WTC11 (cell line): ENCODE results near the gene PREX1. TPM values are rescaled to one million over a fixed set of nuclear protein-coding genes. Genes with fewer than 3 reads are reported as not detected.

ENCODE experiments used
- ATAC-seq: fragments of 200-7000 bp; cut with Tn5 transposase; 2 replicates; pipeline ENCODE4 v1.10.0; 2021; ENCODE audit warnings: mild to moderate bottlenecking, moderate library complexity
- CTCF ChIA-PET: fragments of 300-600 bp; sonication (Branson Sonifier 250); formaldehyde crosslinking; loops from one replicate; lab custom pipeline; 2021; ENCODE audit warnings: antibody characterized with exemption; lab: Charles Lee
- POLR2A ChIA-PET: fragments of 350-600 bp; sonication (Branson Sonifier 250); formaldehyde crosslinking; loops from one replicate; lab custom pipeline; 2021; ENCODE audit warnings: antibody characterized with exemption; lab: Charles Lee
- DNase-seq: peaks from one replicate; pipeline ENCODE4 v3.0.0; 2021; ENCODE audit warnings: low spot score
- H3K27ac Mint-ChIP-seq: 2 replicates; pipeline ENCODE4 v1.8.0; 2021; ENCODE audit warnings: mixed read lengths
- H3K27me3 Mint-ChIP-seq: 2 replicates; pipeline ENCODE4 v1.8.0; 2021; ENCODE audit warnings: low read depth, mild to moderate bottlenecking, moderate library complexity, mixed read lengths
- H3K36me3 Mint-ChIP-seq: 2 replicates; pipeline ENCODE4 v1.8.0; 2021; ENCODE audit warnings: mixed read lengths
- H3K4me1 Mint-ChIP-seq: 2 replicates; pipeline ENCODE4 v1.8.0; 2022; ENCODE audit warnings: mixed read lengths
- H3K4me3 Mint-ChIP-seq: 2 replicates; pipeline ENCODE4 v1.8.0; 2021; ENCODE audit warnings: mild to moderate bottlenecking, moderate library complexity, mixed read lengths
- H3K9me3 Mint-ChIP-seq: 2 replicates; pipeline ENCODE4 v1.8.0; 2021; ENCODE audit warnings: mixed read lengths
- ATF1 ChIP-seq: sonication (generic); formaldehyde crosslinking; IDR thresholded peaks from 2 replicates; pipeline ENCODE4 v1.8.1; 2023; ENCODE audit warnings: mild to moderate bottlenecking, moderate library complexity, missing genetic modification reagents
- CREB1 ChIP-seq: sonication (generic); formaldehyde crosslinking; IDR thresholded peaks from 2 replicates; pipeline ENCODE4 v1.8.0; 2023; ENCODE audit warnings: mild to moderate bottlenecking, missing genetic modification reagents
- CREM ChIP-seq: sonication (generic); formaldehyde crosslinking; IDR thresholded peaks from 2 replicates; pipeline ENCODE4 v1.8.1; 2022; ENCODE audit warnings: mild to moderate bottlenecking, missing genetic modification reagents, moderate library complexity
- GTF2I ChIP-seq: fragments of 250-450 bp; sonication (Bioruptor Pico); conservative IDR thresholded peaks from 2 replicates; pipeline ENCODE4 v1.4.0; 2021; ENCODE audit warnings: mild to moderate bottlenecking
- JAZF1 ChIP-seq: fragments of 250-450 bp; sonication (Bioruptor Pico); IDR thresholded peaks from 2 replicates; pipeline ENCODE4 v1.9.0; 2021; ENCODE audit warnings: moderate library complexity, mild to moderate bottlenecking, inconsistent platforms
- JUN ChIP-seq: sonication (generic); formaldehyde crosslinking; IDR thresholded peaks from 2 replicates; pipeline ENCODE4 v1.8.0; 2023; ENCODE audit warnings: mild to moderate bottlenecking, missing genetic modification reagents
- NFYB ChIP-seq: sonication (generic); formaldehyde crosslinking; conservative IDR thresholded peaks from 2 replicates; pipeline ENCODE4 v1.8.0; 2022; ENCODE audit warnings: low read depth, missing genetic modification reagents
- RELA ChIP-seq: sonication (generic); formaldehyde crosslinking; IDR thresholded peaks from 2 replicates; pipeline ENCODE4 v1.8.1; 2022; ENCODE audit warnings: missing genetic modification reagents, mild to moderate bottlenecking, borderline replicate concordance
- TEAD4 ChIP-seq: sonication (generic); formaldehyde crosslinking; IDR thresholded peaks from 2 replicates; pipeline ENCODE4 v1.8.0; 2022; ENCODE audit warnings: mild to moderate bottlenecking, missing genetic modification reagents
- TP53 ChIP-seq: sonication (generic); formaldehyde crosslinking; IDR thresholded peaks from 2 replicates; pipeline ENCODE4 v1.8.1; 2023; ENCODE audit warnings: mild to moderate bottlenecking, missing genetic modification reagents
- ZBTB43 ChIP-seq: sonication (generic); formaldehyde crosslinking; IDR thresholded peaks from 2 replicates; pipeline ENCODE4 v1.8.1; 2023; ENCODE audit warnings: mild to moderate bottlenecking, missing genetic modification reagents
- ZMAT4 ChIP-seq: fragments of 250-450 bp; sonication (Bioruptor Pico); IDR thresholded peaks from 2 replicates; pipeline ENCODE4 v1.9.0; 2021; ENCODE audit warnings: mild to moderate bottlenecking
- ZNF263 ChIP-seq: sonication (generic); formaldehyde crosslinking; IDR thresholded peaks from 2 replicates; pipeline ENCODE4 v1.8.1; 2022; ENCODE audit warnings: low read depth, mild to moderate bottlenecking, moderate library complexity, missing genetic modification reagents
- ZNF416 ChIP-seq: fragments of 250-450 bp; sonication (Bioruptor Pico); IDR thresholded peaks from 2 replicates; pipeline ENCODE4 v1.9.0; 2021; ENCODE audit warnings: mild to moderate bottlenecking, inconsistent platforms
- ZNF512 ChIP-seq: sonication (generic); formaldehyde crosslinking; IDR thresholded peaks from 2 replicates; pipeline ENCODE4 v1.8.1; 2022; ENCODE audit warnings: missing genetic modification reagents, borderline replicate concordance
- ZNF532 ChIP-seq: fragments of 250-450 bp; sonication (Bioruptor Pico); IDR thresholded peaks from 2 replicates; pipeline ENCODE4 v1.9.0; 2021; ENCODE audit warnings: mild to moderate bottlenecking, borderline replicate concordance
- total RNA-seq: library from RNA; stranded (reverse); gene quantifications from 3 replicates; pipeline ENCODE4 v1.2.3, GENCODE V29; 2021

The PREX1 gene
- total RNA-seq, 1 experiment from 2014 or later = 17.3 TPM

DNA sequence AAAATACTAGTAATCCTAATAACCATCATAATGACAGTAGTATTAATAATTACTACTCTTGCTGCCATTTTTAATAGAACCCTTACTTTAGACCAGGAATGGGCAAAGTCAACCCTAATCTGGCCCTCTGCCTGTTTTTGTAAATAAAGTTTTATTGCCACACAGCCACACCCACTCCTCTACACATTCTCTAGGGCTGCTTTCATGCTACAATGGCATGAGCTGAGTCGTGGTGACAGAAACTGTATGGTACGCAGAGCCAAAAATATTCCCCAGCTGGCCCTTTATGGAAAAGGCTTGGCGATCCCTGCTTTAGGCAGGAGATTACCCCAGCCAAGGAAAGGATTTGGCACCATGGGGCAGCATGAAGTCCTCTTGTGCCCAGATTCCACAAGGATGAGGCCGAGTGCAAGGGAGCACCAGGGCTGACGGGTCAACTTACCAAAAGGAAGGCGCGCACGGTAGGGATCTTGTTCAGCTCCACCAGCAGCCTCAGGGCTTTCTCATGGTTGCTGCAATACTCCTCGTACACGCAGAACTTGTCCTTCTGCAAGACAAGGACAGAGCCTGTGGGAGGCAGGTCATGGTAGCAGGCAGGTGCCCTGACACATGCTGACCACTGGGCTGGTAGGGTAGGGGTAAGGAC is 93.6 kb downstream of the PREX1 start (continued):
- TF ChIP-seq ZNF416 (CRISPR knock-in tag) (no peak), GTF2I (CRISPR knock-in tag) (no peak), ZNF263 (no peak), JUN (CRISPR knock-in tag) (no peak), ATF1 (CRISPR knock-in tag) (no peak), ZNF512 (CRISPR knock-in tag) (no peak), ZMAT4 (CRISPR knock-in tag) (no peak), TP53 (CRISPR knock-in tag) (no peak)

DNA sequence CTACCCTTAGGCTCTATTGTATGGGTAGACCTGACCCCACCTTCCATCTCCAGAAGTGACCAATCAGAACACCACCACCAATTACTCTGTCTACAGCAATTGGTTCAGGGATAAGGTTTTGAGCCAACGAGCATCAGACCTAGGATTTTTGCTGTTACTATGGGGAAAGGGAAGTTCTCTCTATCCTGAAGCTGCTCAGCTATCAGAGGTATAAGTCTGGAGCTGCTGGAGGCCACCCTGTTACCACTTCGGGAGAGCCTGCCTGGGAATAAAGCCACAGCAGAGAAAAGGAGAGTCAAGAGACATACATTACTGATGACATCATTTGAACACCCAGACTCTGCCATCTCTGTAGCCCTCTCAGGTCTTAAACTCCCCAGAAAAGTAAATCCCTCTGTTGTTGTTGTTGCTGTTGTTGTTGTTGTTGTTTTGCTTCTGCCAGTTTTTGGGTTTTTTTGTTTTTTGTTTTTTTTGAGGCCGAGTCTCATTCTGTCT is 94.5 kb downstream of the PREX1 start:
- no peak overlapping the region; the same call in 1 of the 2 replicates for H3K27ac Mint-ChIP-seq
- POLR2A ChIA-PET = no interaction called here
- no peaks in the 10 kb centered on the region for H3K27me3 Mint-ChIP-seq
- no peaks in the 10 kb centered on the region for H3K9me3 Mint-ChIP-seq
- no peaks in the 10 kb centered on the region for H3K36me3 Mint-ChIP-seq
- TF ChIP-seq NFYB (CRISPR knock-in tag) (peak; percentile 35; the same call in 1 of the 2 replicates), TP53 (CRISPR knock-in tag) (no peak)
- TF ChIP-seq, all 79 proteins: peak for 1
- Mint-ChIP-seq H3K4me1 (peaks cover 7% of the 10 kb centered on the region), H3K4me3 (no peak overlapping the region)
- ATAC-seq (peak; percentile 59), DNase-seq (no peak)
- CTCF ChIA-PET = no interaction called here

DNA sequence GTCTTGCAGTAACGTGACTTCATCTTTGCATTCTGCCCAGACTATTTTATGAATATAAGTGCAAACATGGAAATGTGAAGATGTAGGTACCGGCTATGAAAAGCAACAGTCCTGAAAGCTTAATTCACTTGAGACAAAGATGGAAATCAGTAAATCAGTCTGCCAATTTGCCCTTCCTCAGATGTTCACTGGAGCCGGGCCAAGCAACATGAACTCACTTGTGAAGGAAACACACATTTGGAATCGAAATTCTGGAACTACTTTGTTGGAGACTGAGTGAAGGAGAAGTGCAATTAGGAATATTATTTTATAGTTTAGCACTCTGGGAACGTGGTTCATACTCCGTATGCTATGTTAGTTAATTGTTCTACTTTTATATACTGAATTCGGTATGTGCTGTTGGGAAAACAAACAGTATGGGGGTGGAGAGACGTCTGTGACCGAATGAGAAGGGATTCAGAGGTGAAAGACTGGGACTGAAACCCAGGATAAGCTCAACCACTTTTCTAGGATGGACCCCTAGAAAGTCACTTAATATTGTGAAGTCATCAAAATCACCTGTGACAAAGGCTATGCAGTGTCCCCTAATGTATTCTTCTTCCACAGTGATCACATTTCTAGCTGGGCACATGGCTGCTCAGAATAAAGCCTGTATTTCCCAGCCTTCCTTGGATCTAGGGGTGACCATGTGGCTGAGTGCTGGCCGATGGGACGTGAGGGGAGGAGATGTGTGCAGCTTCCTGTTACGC is 95.5 kb downstream of the PREX1 start:
- ChIA-PET POLR2A (no interaction called here), CTCF (interaction anchor here (0.7 kb wide), 1 partner anchor 75 kb away, joined by 3 read pairs; no protein-coding TSS in a partner anchor)
- no peak for DNase-seq
- TF ChIP-seq TP53 (CRISPR knock-in tag) = no peak
- TF ChIP-seq ZMAT4 (CRISPR knock-in tag) = no peak
- TF ChIP-seq CREB1 (CRISPR knock-in tag) = no peak
- no peak for TF ChIP-seq JAZF1
- no peak for TF ChIP-seq CREM (CRISPR knock-in tag)
- no peak for TF ChIP-seq RELA
- no peak for TF ChIP-seq TEAD4 (CRISPR knock-in tag)
- TF ChIP-seq ZBTB43 (CRISPR knock-in tag) = no peak
- TF ChIP-seq ZNF532 (CRISPR knock-in tag) = no peak
- ATAC-seq = no peak
- H3K36me3 Mint-ChIP-seq = no peaks in the 10 kb centered on the region
- H3K9me3 Mint-ChIP-seq = no peaks in the 10 kb centered on the region
- no peak overlapping the region for H3K4me3 Mint-ChIP-seq
- H3K27me3 Mint-ChIP-seq = no peaks in the 10 kb centered on the region; the same call in 1 of the 2 replicates
- H3K4me1 Mint-ChIP-seq = peaks cover 7% of the 10 kb centered on the region
- H3K27ac Mint-ChIP-seq = no peak overlapping the region
